ENCODE results near the gene SAP30BP. TPM values are rescaled to one million over a fixed set of nuclear protein-coding genes. Genes with fewer than 3 reads are reported as not detected.

The SAP30BP gene
- total and polyA plus RNA-seq, 2 experiments from 2014 or later = 44.9 to 97.9 TPM

DNA sequence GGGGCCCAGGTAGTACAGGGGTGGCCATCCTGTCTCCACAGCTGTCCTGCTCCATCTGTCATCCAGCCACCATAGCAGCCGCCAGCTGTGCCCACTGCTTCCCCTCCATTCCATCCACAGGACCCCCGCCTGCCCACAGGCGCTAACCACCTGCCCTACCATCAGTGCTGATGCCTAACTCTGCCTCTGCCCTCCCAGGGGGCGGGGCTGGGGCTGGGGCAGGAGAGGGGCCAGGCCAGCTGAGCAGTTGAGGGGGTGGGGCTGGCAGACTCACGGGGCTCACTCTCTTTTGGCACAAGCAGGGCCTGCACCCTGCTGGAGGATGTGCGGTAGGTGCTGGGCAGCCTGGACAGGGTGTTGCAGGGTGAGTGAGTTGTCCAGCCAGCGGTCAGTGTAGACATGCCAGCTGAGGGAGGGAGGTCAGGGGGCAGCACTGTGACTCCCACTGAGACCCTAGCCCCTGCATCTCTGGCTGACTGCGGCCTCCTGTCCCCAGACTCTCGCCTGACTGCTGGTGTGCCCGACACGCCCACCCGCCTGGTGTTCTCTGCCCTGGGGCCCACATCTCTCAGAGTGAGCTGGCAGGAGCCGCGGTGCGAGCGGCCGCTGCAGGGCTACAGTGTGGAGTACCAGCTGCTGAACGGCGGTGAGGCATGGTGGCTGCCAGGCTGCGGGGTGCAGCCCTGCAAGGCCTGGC, 88.2 kb downstream of the SAP30BP start (continued):
- TF ChIP-seq ZNF462 (CRISPR knock-in tag; IDR thresholded peaks at IDR 0.05) = no peak

DNA sequence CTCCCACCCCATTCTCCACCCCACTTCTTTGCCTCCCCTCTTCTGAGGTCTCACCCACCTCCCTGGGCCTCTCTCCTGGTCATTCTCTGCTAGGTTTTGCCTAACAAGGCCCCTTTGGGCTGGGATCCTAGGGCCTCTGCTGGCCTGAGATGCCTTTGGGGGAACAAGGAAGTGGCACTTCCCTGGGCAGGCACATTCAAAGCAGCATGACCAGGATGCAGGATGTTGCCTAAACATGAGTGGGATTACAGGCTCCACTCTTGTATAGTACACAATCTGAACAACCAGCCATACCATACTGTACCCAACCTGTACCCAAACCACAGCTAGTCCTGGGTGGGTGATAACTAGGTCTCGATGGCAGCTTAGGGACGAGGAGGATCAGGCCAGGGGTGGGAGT, 88.9 kb downstream of the SAP30BP start:
- no peak for DNase-seq (ENCODE audit: low spot score)
- Histone ChIP-seq H3K79me2 (replicated peaks; ENCODE audit: insufficient read depth) (no peaks in the 10 kb centered on the region), H4K20me1 (replicated peaks; ENCODE audit: insufficient read depth) (no peaks in the 10 kb centered on the region), H3K27ac (ENCODE audit: low read depth) (no peak overlapping the region), H2AFZ (no peak overlapping the region), H3K4me1 (ENCODE audit: insufficient read depth) (no peaks in the 10 kb centered on the region), H3K4me2 (no peak overlapping the region), H3K4me3 (no peak overlapping the region), H3K36me3 (ENCODE audit: insufficient read depth) (no peaks in the 10 kb centered on the region), H3K27me3 (ENCODE audit: insufficient read depth) (no peaks in the 10 kb centered on the region), H3K9me2 (ENCODE audit: insufficient read depth) (no peaks in the 10 kb centered on the region), H3F3A (replicated peaks; ENCODE audit: low read depth) (peaks cover 4% of the 10 kb centered on the region; the same call in 1 of the 2 replicates)
- no peak for ATAC-seq
- peaks cover 13% of the 10 kb centered on the region for H3K4me1 Mint-ChIP-seq
- no peak overlapping the region for H3K4me3 Mint-ChIP-seq
- H3K27me3 Mint-ChIP-seq (ENCODE audit: insufficient read depth, low read depth, poor library complexity) = peaks cover 17% of the 10 kb centered on the region
- H3K36me3 Mint-ChIP-seq (ENCODE audit: low read depth) = no peaks in the 10 kb centered on the region
- H3K9me3 Mint-ChIP-seq = no peaks in the 10 kb centered on the region
- no peak overlapping the region for H3K27ac Mint-ChIP-seq
- TF ChIP-seq JUNB (IDR thresholded peaks at IDR 0.05; ENCODE audit: unreplicated experiment) (no peak), ZNF462 (CRISPR knock-in tag; IDR thresholded peaks at IDR 0.05) (no peak), NANOG (IDR thresholded peaks at IDR 0.05; ENCODE audit: borderline replicate concordance) (no peak), CTCF (conservative IDR thresholded peaks at IDR 0.05; ENCODE audit: low read depth in 2 of 2) (no peak), POLR2AphosphoS5 (IDR thresholded peaks at IDR 0.05; ENCODE audit: low read depth) (no peak), ZNF114 (CRISPR knock-in tag; IDR thresholded peaks at IDR 0.05) (no peak), EZH2phosphoT487 (IDR thresholded peaks at IDR 0.05; ENCODE audit: unreplicated experiment) (no peak)

Data from GM23338 (cell line).